ENCODE results near the gene MRPL2.
A peak's percentile ranks its signal among the peaks of the same experiment; 100 is the strongest.
"Not testable (repeated sequence)": the region's sequence is repeated elsewhere in the genome, so short reads cannot be mapped to it uniquely, and the experiment has no call there.

MRPL2 gene

GRCh38 chr6:43082806-43083655, 23.8 kb upstream of the MRPL2 start:
- no peak for DNase-seq (ENCODE audit: low spot score)

- not testable (repeated sequence) for DNase-seq (ENCODE audit: low spot score)
Measured at GRCh38 chr6:43081922-43082321, 22.7 kb upstream of the MRPL2 start.

GRCh38 chr6:43081043-43081442, 21.8 kb upstream of the MRPL2 start:
- DNase-seq (ENCODE audit: low spot score) = no peak

GRCh38 chr6:43078691-43079090, 19.5 kb upstream of the MRPL2 start:
- no peak for DNase-seq (ENCODE audit: low spot score)

GRCh38 chr6:43077981-43078511, 18.8 kb upstream of the MRPL2 start:
- DNase-seq (ENCODE audit: low spot score) = no peak

GRCh38 chr6:43077333-43077809, 18.1 kb upstream of the MRPL2 start:
- no peak for DNase-seq (ENCODE audit: low spot score)

- DNase-seq (ENCODE audit: low spot score) = peak; percentile 75
Measured at GRCh38 chr6:43076464-43077332, 17.5 kb upstream of the MRPL2 start.

GRCh38 chr6:43075670-43076463, 16.6 kb upstream of the MRPL2 start, which contains the start of gene PTK7:
Gene PTK7 (plus strand): TSS chr6:43076314. CDS start chr6:43076489, 175 bp downstream.
- peak; percentile 51 for DNase-seq (ENCODE audit: low spot score)

- no peak for DNase-seq (ENCODE audit: low spot score)
Measured at GRCh38 chr6:43074847-43075669, 15.8 kb upstream of the MRPL2 start.

GRCh38 chr6:43070028-43070632, 10.9 kb upstream of the MRPL2 start:
- DNase-seq (ENCODE audit: low spot score) = peak; percentile 75

GRCh38 chr6:43062818-43063217, 3.6 kb upstream of the MRPL2 start:
- no peak for DNase-seq (ENCODE audit: low spot score)

- no peak for DNase-seq (ENCODE audit: low spot score)
Measured at GRCh38 chr6:43061861-43062260, 2.6 kb upstream of the MRPL2 start.

- DNase-seq (ENCODE audit: low spot score) = no peak
Measured at GRCh38 chr6:43060755-43061633, 1.8 kb upstream of the MRPL2 start.

- DNase-seq (ENCODE audit: low spot score) = peak; percentile 32
Measured at GRCh38 chr6:43060034-43060754, 960 bp upstream of the MRPL2 start.

- peak; percentile 47 for DNase-seq (ENCODE audit: low spot score)
Measured at GRCh38 chr6:43058531-43058930, 703 bp downstream of the MRPL2 start.

- DNase-seq (ENCODE audit: low spot score) = no peak
Measured at GRCh38 chr6:43055966-43056365, 3.3 kb downstream of the MRPL2 start.

GRCh38 chr6:43054206-43054943, 4.9 kb downstream of the MRPL2 start:
- no peak for DNase-seq (ENCODE audit: low spot score)

Measured in RKO (cell line).